HuH-7 (cell line): Measurements from ENCODE around the gene PLD6.
"Not testable (repeated sequence)": the region's sequence is repeated elsewhere in the genome, so short reads cannot be mapped to it uniquely, and the experiment has no call there.

Experiments used
- DNase-seq: peaks from one replicate; pipeline ENCODE4 v3.0.0; 2011; ENCODE audit warnings: low spot score

The PLD6 gene

GRCh38 chr17:17198281-17198680 lies 7.9 kb downstream of the PLD6 start:
- no peak for DNase-seq

GRCh38 chr17:17196776-17197175 lies 9.4 kb downstream of the PLD6 start:
- DNase-seq = no peak

GRCh38 chr17:17195466-17195865 lies 10.7 kb downstream of the PLD6 start:
- not testable (repeated sequence) for DNase-seq

- DNase-seq = no peak
Observed at GRCh38 chr17:17191961-17192381, 14.2 kb downstream of the PLD6 start.

GRCh38 chr17:17191346-17191792 lies 14.8 kb downstream of the PLD6 start:
- DNase-seq = no peak

- DNase-seq = no peak
Observed at GRCh38 chr17:17190188-17190587, 15.9 kb downstream of the PLD6 start.

GRCh38 chr17:17189559-17189958 lies 16.6 kb downstream of the PLD6 start:
- no peak for DNase-seq

GRCh38 chr17:17188586-17188985 lies 17.5 kb downstream of the PLD6 start:
- no peak for DNase-seq

- DNase-seq = no peak
Observed at GRCh38 chr17:17186551-17187505, 19.3 kb downstream of the PLD6 start.

GRCh38 chr17:17186051-17186450 lies 20.1 kb downstream of the PLD6 start:
- no peak for DNase-seq

- not testable (repeated sequence) for DNase-seq
Observed at GRCh38 chr17:17184985-17185757, 21.0 kb downstream of the PLD6 start.

GRCh38 chr17:17183744-17184143 lies 22.4 kb downstream of the PLD6 start:
- no peak for DNase-seq

- DNase-seq = no peak
Observed at GRCh38 chr17:17182598-17183136, 23.5 kb downstream of the PLD6 start.

GRCh38 chr17:17181666-17182597 lies 24.2 kb downstream of the PLD6 start:
- DNase-seq = no peak

- no peak for DNase-seq
Observed at GRCh38 chr17:17180741-17181525, 25.2 kb downstream of the PLD6 start.

- DNase-seq = no peak
Observed at GRCh38 chr17:17180141-17180603, 26.0 kb downstream of the PLD6 start.

GRCh38 chr17:17179371-17179827 lies 26.7 kb downstream of the PLD6 start:
- no peak for DNase-seq

GRCh38 chr17:17177176-17177575 lies 29.0 kb downstream of the PLD6 start:
- DNase-seq = no peak

- DNase-seq = no peak
Observed at GRCh38 chr17:17176341-17176740, 29.8 kb downstream of the PLD6 start.

GRCh38 chr17:17175917-17176316 lies 30.2 kb downstream of the PLD6 start:
- DNase-seq = no peak
